ENCODE measurements around the gene DUOX2.

DUOX2 gene

GRCh38 chr15:45120081-45120972 is 6.4 kb upstream of the DUOX2 start:
- H3K4me3 ChIP-seq (replicated peaks in 1 of 2; ENCODE audit: low read depth in 2 of 2, low read length in 2 of 2) = no peak overlapping the region
- TF ChIP-seq CTCF (IDR thresholded peaks at IDR 0.05; ENCODE audit: low read depth, low read length) = no peak
- no peak for DNase-seq (ENCODE audit: low read depth in 2 of 2)

GRCh38 chr15:45118996-45119395 is 5.0 kb upstream of the DUOX2 start:
- no peak overlapping the region for H3K4me3 ChIP-seq (replicated peaks in 1 of 2; ENCODE audit: low read depth in 2 of 2, low read length in 2 of 2)
- DNase-seq (ENCODE audit: low read depth in 2 of 2) = no peak
- no peak for TF ChIP-seq CTCF (IDR thresholded peaks at IDR 0.05; ENCODE audit: low read depth, low read length)

- DNase-seq (ENCODE audit: low read depth in 2 of 2) = peak; percentile 91 to 92
- H3K4me3 ChIP-seq (replicated peaks in 1 of 2; ENCODE audit: low read depth in 2 of 2, low read length in 2 of 2) = no peak overlapping the region
- peak; percentile 100 for TF ChIP-seq CTCF (IDR thresholded peaks at IDR 0.05; ENCODE audit: low read depth, low read length)
Observed at GRCh38 chr15:45118131-45118588, 4.2 kb upstream of the DUOX2 start.

- no peak for TF ChIP-seq CTCF (IDR thresholded peaks at IDR 0.05; ENCODE audit: low read depth, low read length)
- no peak for DNase-seq (ENCODE audit: low read depth in 2 of 2)
- H3K4me3 ChIP-seq (replicated peaks in 1 of 2; ENCODE audit: low read depth in 2 of 2, low read length in 2 of 2) = no peak overlapping the region
Observed at GRCh38 chr15:45117308-45118130, 3.5 kb upstream of the DUOX2 start.

GRCh38 chr15:45116482-45117307 is 2.7 kb upstream of the DUOX2 start:
- no peak overlapping the region for H3K4me3 ChIP-seq (replicated peaks in 1 of 2; ENCODE audit: low read depth in 2 of 2, low read length in 2 of 2)
- no peak for DNase-seq (ENCODE audit: low read depth in 2 of 2)
- no peak for TF ChIP-seq CTCF (IDR thresholded peaks at IDR 0.05; ENCODE audit: low read depth, low read length)

DNA sequence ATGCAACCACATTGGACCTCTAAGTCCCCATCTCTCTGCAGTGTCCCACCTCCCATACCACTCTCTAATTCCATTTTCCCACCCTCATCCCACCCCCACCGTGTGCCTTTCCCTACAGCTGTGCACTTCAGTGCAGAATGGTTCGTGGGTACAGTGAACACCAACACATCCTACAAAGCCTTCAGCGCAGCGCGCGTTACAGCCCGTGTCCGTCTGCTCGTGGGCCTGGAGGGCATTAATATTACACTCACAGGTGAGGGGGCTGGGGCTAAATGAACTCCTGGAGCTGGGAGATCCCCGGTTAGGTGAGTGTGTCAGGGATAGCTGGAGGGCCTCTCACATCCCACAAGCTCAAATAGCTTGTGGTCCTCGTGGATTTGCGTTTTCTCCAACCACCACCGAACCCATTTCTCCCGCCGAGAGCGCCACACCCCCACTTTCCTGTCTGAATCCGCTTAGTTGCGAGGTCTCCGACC is 2.1 kb upstream of the DUOX2 start:
- TF ChIP-seq CTCF (IDR thresholded peaks at IDR 0.05; ENCODE audit: low read depth, low read length) = no peak
- no peak for DNase-seq (ENCODE audit: low read depth in 2 of 2)
- H3K4me3 ChIP-seq (replicated peaks in 1 of 2; ENCODE audit: low read depth in 2 of 2, low read length in 2 of 2) = no peak overlapping the region

Data from cardiac fibroblast (primary cell).